IPS-18c (cell line): ENCODE measurements around the gene PFDN5.

ENCODE experiments used
- H3K4me3 ChIP-seq: 2 replicates; pipeline ENCODE4 v1.7.0; 2013; ENCODE audit warnings: low read depth, mild to moderate bottlenecking, low read length, moderate library complexity; ENCODE audit not compliant: insufficient read depth
- H3K9me3 ChIP-seq: one replicate; pipeline ENCODE4 v1.6.1; 2013; ENCODE audit warnings: mild to moderate bottlenecking, low read length, moderate library complexity; ENCODE audit not compliant: control insufficient read depth, insufficient read depth

PFDN5 gene

GRCh38 chr12:53338916-53339315 lies 43.6 kb downstream of the PFDN5 start:
- no peak overlapping the region for H3K4me3 ChIP-seq
- H3K9me3 ChIP-seq = no peaks in the 10 kb centered on the region

- H3K9me3 ChIP-seq = no peaks in the 10 kb centered on the region
- H3K4me3 ChIP-seq = no peak overlapping the region
Observed at GRCh38 chr12:53340398-53340797, 45.1 kb downstream of the PFDN5 start.

GRCh38 chr12:53343449-53343848 lies 48.1 kb downstream of the PFDN5 start:
- Histone ChIP-seq H3K9me3 (no peaks in the 10 kb centered on the region), H3K4me3 (no peak overlapping the region)

GRCh38 chr12:53343969-53344368 lies 48.6 kb downstream of the PFDN5 start:
- no peaks in the 10 kb centered on the region for H3K9me3 ChIP-seq
- H3K4me3 ChIP-seq = no peak overlapping the region

- Histone ChIP-seq H3K4me3 (peak overlapping the region; percentile 45), H3K9me3 (no peaks in the 10 kb centered on the region)
Observed at GRCh38 chr12:53344487-53344823, 49.1 kb downstream of the PFDN5 start.

GRCh38 chr12:53344824-53345485 lies 49.6 kb downstream of the PFDN5 start:
- Histone ChIP-seq H3K4me3 (peak overlapping the region; percentile 72), H3K9me3 (no peaks in the 10 kb centered on the region)

- Histone ChIP-seq H3K4me3 (peak overlapping the region; percentile 72), H3K9me3 (no peaks in the 10 kb centered on the region)
Observed at GRCh38 chr12:53345486-53346188, 50.3 kb downstream of the PFDN5 start.

- no peaks in the 10 kb centered on the region for H3K9me3 ChIP-seq
- no peak overlapping the region for H3K4me3 ChIP-seq
Observed at GRCh38 chr12:53346491-53346890, 51.1 kb downstream of the PFDN5 start.

- Histone ChIP-seq H3K4me3 (no peak overlapping the region), H3K9me3 (no peaks in the 10 kb centered on the region)
Observed at GRCh38 chr12:53347905-53348304, 52.6 kb downstream of the PFDN5 start.
